Loucy (cell line): ENCODE data around the gene MRPL47.

Source experiments
- H2AFZ ChIP-seq: fragments of 200-600 bp; sonication (generic); 2 replicates; pipeline ENCODE4 v1.6.0; 2016; ENCODE audit warnings: antibody characterized with exemption, mild to moderate bottlenecking, low read length, moderate library complexity
- H3F3A ChIP-seq: fragments of 200-600 bp; 2 replicates; pipeline ENCODE4 v1.6.0; 2016; ENCODE audit warnings: antibody characterized with exemption, low read depth, mild to moderate bottlenecking
- H3K27me3 ChIP-seq: fragments of 200-600 bp; sonication (generic); 2 replicates; pipeline ENCODE4 v1.6.1; 2014; ENCODE audit warnings: low read length, mild to moderate bottlenecking; ENCODE audit not compliant: insufficient read depth, poor library complexity, severe bottlenecking
- H3K36me3 ChIP-seq: fragments of 200-600 bp; sonication (generic); 2 replicates; pipeline ENCODE4 v1.6.1; 2016; ENCODE audit warnings: low read length; ENCODE audit not compliant: insufficient read depth
- H3K4me1 ChIP-seq: fragments of 200-600 bp; sonication (generic); 2 replicates; pipeline ENCODE4 v1.5.1; 2014; ENCODE audit warnings: low read length, mild to moderate bottlenecking; ENCODE audit not compliant: insufficient read depth, poor library complexity, severe bottlenecking
- H3K4me2 ChIP-seq: fragments of 200-600 bp; sonication (generic); 2 replicates; pipeline ENCODE4 v1.6.0; 2014; ENCODE audit warnings: antibody characterized with exemption, low read length, low read depth, mild to moderate bottlenecking; ENCODE audit not compliant: poor library complexity, severe bottlenecking
- H3K4me3 ChIP-seq: fragments of 200-600 bp; sonication (generic); 2 replicates; pipeline ENCODE4 v1.5.1; 2014; ENCODE audit warnings: low read length, mild to moderate bottlenecking, mixed read lengths; ENCODE audit not compliant: poor library complexity, severe bottlenecking
- H3K79me2 ChIP-seq: fragments of 200-600 bp; sonication (generic); 2 replicates; pipeline ENCODE4 v1.6.1; 2014; ENCODE audit warnings: low read length; ENCODE audit not compliant: insufficient read depth
- H3K9ac ChIP-seq: fragments of 200-600 bp; sonication (generic); 2 replicates; pipeline ENCODE4 v1.6.0; 2014; ENCODE audit warnings: mild to moderate bottlenecking, low read depth, low read length, moderate library complexity; ENCODE audit not compliant: poor library complexity, severe bottlenecking
- H3K9me2 ChIP-seq: fragments of 200-600 bp; sonication (generic); replicated peaks from 2 replicates; pipeline ENCODE4 v1.6.1; 2016; ENCODE audit warnings: low read depth, low read length, mixed read lengths
- H3K9me3 ChIP-seq: fragments of 200-600 bp; sonication (generic); 2 replicates; pipeline ENCODE4 v1.6.1; 2014; ENCODE audit warnings: mild to moderate bottlenecking, antibody characterized with exemption, low read length, low read depth; ENCODE audit not compliant: insufficient read depth
- H4K20me1 ChIP-seq: fragments of 200-600 bp; sonication (generic); 2 replicates; pipeline ENCODE4 v1.6.0; 2014; ENCODE audit warnings: antibody characterized with exemption, low read length, mild to moderate bottlenecking; ENCODE audit not compliant: insufficient read depth, poor library complexity, severe bottlenecking
- CTCF ChIP-seq: fragments of 200-600 bp; sonication (generic); conservative IDR thresholded peaks from 2 replicates; pipeline ENCODE4 v1.5.1; 2014; ENCODE audit warnings: mild to moderate bottlenecking, antibody characterized with exemption, low read length
- EZH2phosphoT487 ChIP-seq: fragments of 200-600 bp; IDR thresholded peaks from 2 replicates; pipeline ENCODE4 v1.6.1; 2018; ENCODE audit warnings: antibody characterized with exemption, mild to moderate bottlenecking, moderate library complexity, borderline replicate concordance

Gene MRPL47

DNA sequence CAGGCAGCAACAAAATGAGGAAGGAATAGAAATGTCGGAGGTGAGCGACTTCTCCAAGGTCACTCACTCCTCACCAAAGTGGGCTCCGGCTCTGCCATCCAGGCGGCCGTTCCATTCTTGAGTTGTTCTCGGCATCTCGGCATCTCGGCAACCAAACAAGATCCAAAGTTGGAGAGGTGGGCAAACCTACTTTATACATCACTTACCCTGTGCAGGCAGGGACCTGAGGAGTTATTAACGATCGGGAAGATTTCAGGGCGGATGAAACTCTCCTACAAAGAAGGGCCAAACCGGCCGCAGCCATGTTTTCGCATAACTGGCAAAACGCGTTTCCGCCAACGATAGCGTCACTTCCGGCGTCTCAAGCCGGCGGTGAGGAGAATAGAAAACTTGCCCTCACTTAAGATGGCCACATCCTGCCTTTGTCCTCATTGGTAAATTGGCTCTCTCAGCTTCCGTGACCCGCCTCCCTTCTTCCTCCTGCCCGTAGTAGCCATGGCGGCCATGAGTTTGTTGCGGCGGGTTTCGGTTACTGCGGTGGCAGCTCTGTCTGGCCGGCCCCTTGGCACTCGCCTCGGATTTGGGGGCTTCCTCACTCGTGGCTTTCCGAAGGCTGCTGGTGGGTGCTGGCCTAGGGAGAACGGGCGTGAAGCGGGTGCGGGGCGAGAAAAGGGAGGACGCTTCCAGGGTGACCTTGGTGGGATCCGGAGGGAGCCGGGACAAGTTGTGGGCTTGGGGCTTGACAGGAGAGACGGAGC, at the start of gene MRPL47, which contains the start of gene NDUFB5:
TSS of gene MRPL47 (minus strand) at position 318 of the 758 bp plus-strand sequence. CDS start at position 304, 14 bp downstream.
TSS of gene NDUFB5 (plus strand) at position 474 of the 758 bp plus-strand sequence. CDS start at position 496, 22 bp downstream.
- peak within 1 kb of the TSS; percentile 90 for H2AFZ ChIP-seq
- no peaks in the 10 kb centered on the region for H3K9me2 ChIP-seq
- H3F3A ChIP-seq, result peaks cover 10% of the 10 kb centered on the region; the same call in 1 of the 2 replicates
- H3K4me3 ChIP-seq, result peak within 1 kb of the TSS; percentile 82
- H3K9me3 ChIP-seq, result no peaks in the 10 kb centered on the region
- TF ChIP-seq CTCF (no peak), EZH2phosphoT487 (no peak)
- no peaks in the 10 kb centered on the region for H3K27me3 ChIP-seq
- peak within 1 kb of the TSS; percentile 90 for H3K9ac ChIP-seq
- H3K36me3 ChIP-seq, result peaks cover 15% of the 10 kb centered on the region
- peak within 1 kb of the TSS; percentile 80 for H3K4me2 ChIP-seq
- H4K20me1 ChIP-seq, result peaks cover 27% of the 10 kb centered on the region
- H3K79me2 ChIP-seq, result peaks cover 60% of the 10 kb centered on the region
- peaks cover 31% of the 10 kb centered on the region for H3K4me1 ChIP-seq

- Histone ChIP-seq H3K9me2 (no peaks in the 10 kb centered on the region), H3K4me1 (peaks cover 37% of the 10 kb centered on the region), H3F3A (peaks cover 5% of the 10 kb centered on the region; the same call in 1 of the 2 replicates), H3K27me3 (no peaks in the 10 kb centered on the region), H3K4me3 (peak overlapping the region; percentile 90), H4K20me1 (peaks cover 28% of the 10 kb centered on the region), H3K36me3 (no peaks in the 10 kb centered on the region), H3K9ac (peak overlapping the region; percentile 79), H3K79me2 (peaks cover 51% of the 10 kb centered on the region), H3K9me3 (no peaks in the 10 kb centered on the region), H2AFZ (peak overlapping the region; percentile 91), H3K4me2 (peak overlapping the region; percentile 72)
- TF ChIP-seq EZH2phosphoT487 (no peak), CTCF (no peak)
These were observed 48.8 kb upstream of the MRPL47 start for GRCh38 chr3:179653096-179653797.

GRCh38 chr3:179652447-179653095, 48.1 kb upstream of the MRPL47 start, which contains the start of gene USP13:
USP13 (plus strand) TSS chr3:179653040; CDS start chr3:179653226, 186 bp downstream.
- TF ChIP-seq CTCF (0 out of 2 replicates have a peak, but pooled peaks have one; percentile 8), EZH2phosphoT487 (no peak)
- Histone ChIP-seq H3K4me2 (peak within 1 kb of the TSS; percentile 72), H3K4me1 (peaks cover 31% of the 10 kb centered on the region), H3K36me3 (no peaks in the 10 kb centered on the region), H3K79me2 (peaks cover 44% of the 10 kb centered on the region), H3K9ac (peak within 1 kb of the TSS; percentile 79), H3K27me3 (no peaks in the 10 kb centered on the region), H3K9me2 (no peaks in the 10 kb centered on the region), H3K9me3 (no peaks in the 10 kb centered on the region), H3K4me3 (peak within 1 kb of the TSS; percentile 90), H3F3A (peaks cover 5% of the 10 kb centered on the region; the same call in 1 of the 2 replicates), H2AFZ (peak within 1 kb of the TSS; percentile 95), H4K20me1 (peaks cover 24% of the 10 kb centered on the region)
